HPDE6-E6E7 (cell line): ENCODE data around the gene UNK.

ENCODE experiments used
- DNase-seq: peaks from one replicate; pipeline ENCODE4 v3.0.0; 2011; ENCODE audit warnings: missing footprints; ENCODE audit errors: extremely low spot score

The UNK gene, protein sequence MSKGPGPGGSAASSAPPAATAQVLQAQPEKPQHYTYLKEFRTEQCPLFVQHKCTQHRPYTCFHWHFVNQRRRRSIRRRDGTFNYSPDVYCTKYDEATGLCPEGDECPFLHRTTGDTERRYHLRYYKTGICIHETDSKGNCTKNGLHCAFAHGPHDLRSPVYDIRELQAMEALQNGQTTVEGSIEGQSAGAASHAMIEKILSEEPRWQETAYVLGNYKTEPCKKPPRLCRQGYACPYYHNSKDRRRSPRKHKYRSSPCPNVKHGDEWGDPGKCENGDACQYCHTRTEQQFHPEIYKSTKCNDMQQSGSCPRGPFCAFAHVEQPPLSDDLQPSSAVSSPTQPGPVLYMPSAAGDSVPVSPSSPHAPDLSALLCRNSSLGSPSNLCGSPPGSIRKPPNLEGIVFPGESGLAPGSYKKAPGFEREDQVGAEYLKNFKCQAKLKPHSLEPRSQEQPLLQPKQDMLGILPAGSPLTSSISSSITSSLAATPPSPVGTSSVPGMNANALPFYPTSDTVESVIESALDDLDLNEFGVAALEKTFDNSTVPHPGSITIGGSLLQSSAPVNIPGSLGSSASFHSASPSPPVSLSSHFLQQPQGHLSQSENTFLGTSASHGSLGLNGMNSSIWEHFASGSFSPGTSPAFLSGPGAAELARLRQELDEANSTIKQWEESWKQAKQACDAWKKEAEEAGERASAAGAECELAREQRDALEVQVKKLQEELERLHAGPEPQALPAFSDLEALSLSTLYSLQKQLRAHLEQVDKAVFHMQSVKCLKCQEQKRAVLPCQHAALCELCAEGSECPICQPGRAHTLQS

DNA sequence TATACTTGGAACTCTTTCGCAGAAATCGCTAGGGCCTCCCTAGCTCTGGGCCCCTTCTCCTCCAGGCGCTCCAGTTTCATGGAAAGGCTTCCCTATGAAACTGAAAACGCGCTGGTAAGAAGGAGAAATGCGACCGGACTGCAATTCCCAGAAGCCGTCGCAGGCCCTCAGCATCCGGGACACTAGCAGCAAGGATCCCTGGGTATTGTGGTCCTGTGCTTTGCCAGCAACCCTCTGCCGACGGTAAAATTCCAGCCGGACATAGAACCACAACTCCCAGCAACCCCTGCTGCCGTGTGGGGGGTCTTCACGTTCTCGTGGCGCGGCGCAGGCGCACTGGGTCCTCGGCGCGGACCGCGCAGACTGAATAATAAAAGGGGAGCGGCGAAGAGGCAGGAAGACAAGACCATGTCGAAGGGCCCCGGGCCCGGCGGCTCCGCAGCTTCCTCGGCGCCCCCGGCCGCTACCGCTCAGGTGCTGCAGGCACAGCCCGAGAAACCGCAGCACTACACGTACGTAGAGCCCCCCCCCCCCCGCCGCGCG lies at the start of gene UNK:
TSS of gene UNK (plus strand) at position 334 of the 543 bp plus-strand sequence. CDS start at position 409, 75 bp downstream.
- DNase-seq: peak; percentile 99

DNA sequence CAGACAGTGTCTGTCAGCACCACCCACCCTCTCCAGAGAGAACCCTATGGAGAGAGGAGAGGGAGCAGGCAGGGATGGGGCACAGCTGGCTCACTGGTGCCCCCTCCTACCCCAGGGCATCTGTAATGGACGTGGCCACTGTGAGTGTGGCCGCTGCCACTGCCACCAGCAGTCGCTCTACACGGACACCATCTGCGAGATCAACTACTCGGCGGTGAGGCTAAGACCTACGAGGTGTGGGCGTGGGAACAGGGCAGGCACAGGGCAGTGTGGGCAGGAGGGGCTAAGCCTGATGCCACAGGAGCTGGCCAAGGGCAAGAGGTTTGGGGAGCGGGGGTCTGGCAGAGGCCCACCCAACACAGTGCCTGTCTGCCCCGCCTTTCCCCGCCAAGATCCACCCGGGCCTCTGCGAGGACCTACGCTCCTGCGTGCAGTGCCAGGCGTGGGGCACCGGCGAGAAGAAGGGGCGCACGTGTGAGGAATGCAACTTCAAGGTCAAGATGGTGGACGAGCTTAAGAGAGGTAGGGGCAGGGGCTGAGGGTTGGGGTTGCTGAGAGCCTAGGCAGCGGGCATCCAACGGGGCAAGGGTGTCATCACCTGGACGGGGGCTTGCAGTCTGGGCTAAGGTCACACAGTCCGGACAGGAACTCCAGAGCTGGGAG lies 48.3 kb upstream of the UNK start:
- DNase-seq: no peak

DNA sequence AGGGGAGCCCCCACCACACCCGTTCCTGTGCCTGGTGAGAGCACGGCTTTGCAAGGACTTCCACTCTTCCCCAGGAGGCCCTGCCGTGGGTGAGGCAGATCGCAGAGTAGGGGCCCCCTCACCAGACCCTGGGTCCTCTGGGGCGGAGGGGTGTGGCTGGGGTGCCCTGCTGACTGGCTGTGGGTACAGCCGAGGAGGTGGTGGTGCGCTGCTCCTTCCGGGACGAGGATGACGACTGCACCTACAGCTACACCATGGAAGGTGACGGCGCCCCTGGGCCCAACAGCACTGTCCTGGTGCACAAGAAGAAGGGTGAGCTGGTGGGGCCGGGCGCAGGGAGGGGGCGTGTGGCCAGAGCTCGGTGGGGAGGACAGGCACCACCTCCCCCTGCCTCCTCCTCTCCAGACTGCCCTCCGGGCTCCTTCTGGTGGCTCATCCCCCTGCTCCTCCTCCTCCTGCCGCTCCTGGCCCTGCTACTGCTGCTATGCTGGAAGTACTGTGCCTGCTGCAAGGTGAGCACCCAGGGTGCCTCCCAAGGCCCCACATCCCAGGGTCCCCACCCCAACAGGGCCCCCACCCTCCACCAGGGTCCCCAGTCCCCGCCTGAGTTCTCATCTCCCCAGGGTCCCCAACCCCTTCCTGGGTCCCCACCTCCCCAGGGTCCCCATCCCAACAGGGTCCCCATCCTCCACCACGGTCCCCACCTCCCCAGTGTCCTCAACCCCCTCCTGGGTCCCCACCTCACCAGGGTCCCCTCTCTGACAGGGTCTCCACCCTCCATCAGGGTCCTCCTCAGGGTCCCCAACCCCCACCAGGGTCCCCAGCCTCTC lies 47.3 kb upstream of the UNK start:
- no peak for DNase-seq

DNA sequence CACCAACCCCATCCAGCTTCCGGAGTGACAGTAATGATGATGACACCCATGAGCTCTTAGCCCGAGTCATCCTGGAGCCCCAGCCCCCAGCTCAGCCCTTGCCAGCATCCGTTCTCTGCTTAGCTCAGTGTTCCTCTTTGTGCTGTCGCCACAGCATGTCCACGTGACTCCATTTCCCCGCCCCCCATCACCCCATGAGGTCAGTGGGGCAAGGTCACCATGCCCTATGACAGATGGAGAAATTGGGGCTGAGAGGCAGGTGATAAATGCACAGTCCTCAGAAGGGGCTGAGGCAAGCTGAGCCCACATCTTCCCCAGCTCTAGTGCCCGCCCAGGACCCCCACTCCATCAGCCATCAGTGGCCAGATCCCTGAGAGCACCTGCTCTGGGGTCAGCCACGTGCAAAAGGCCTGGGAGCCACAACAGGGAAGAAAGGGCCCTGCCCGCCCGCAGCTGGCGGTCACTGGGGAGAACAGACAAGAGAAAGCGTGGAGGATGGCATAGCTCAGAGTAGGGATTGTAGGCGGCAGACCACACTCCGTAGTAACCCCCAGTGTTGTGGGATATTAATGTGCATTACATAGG lies 46.3 kb upstream of the UNK start:
- no peak for DNase-seq

- DNase-seq: no peak
These were observed 45.4 kb upstream of the UNK start for GRCh38 chr17:75739174-75739573.

GRCh38 chr17:75739801-75740200 lies 44.8 kb upstream of the UNK start:
- no peak for DNase-seq

DNA sequence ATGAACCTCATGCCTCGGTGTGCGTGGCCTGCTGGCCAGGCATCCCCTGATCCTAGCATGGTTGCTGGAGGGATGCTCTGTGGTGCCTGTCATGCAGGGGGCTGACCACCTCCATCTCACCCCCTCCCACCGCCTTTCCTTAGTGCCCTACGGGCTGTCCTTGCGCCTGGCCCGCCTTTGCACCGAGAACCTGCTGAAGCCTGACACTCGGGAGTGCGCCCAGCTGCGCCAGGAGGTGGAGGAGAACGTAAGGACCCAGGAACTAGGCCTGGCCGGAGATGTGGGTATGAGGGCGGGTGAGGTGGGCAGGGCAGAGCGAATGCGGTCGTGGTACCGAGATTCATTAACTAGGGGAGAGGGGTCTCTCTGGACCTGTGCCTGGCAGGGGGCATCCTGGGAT lies 44.4 kb upstream of the UNK start:
- no peak for DNase-seq

GRCh38 chr17:75740631-75741077 lies 44.0 kb upstream of the UNK start:
- no peak for DNase-seq

DNA sequence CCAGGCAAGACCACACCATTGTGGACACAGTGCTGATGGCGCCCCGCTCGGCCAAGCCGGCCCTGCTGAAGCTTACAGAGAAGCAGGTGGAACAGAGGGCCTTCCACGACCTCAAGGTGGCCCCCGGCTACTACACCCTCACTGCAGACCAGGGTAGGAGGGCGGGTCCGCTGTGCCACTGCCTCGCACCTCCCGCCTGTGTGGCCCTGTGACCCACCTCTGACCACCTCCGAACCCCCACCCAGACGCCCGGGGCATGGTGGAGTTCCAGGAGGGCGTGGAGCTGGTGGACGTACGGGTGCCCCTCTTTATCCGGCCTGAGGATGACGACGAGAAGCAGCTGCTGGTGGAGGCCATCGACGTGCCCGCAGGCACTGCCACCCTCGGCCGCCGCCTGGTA lies 42.3 kb upstream of the UNK start:
- no peak for DNase-seq

DNA sequence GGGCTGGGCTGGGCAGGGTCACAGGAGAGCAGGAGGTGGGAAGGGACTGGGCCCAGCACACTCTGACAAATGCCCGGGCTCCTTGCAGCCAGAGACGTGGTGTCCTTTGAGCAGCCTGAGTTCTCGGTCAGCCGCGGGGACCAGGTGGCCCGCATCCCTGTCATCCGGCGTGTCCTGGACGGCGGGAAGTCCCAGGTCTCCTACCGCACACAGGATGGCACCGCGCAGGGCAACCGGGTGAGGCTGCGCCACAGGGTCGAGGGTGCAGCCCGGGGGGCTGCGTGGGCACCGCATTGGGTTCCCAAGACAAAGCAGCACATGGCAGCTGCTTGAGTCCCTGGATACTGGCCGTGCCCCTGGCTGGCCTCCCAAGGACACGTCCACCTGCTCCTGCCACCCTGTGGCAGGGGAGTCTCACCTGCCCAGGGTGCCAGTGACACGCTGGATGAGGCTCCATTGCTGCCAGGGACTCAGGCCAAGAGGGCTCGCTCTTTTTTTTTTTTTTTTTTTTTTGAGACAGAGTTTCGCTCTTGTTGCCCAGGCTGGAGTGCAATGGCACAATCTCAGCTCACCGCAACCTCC lies 40.9 kb upstream of the UNK start:
- no peak for DNase-seq

GRCh38 chr17:75748706-75749105 lies 35.9 kb upstream of the UNK start:
- no peak for DNase-seq

- DNase-seq: peak; percentile 53
These were observed 34.8 kb upstream of the UNK start for GRCh38 chr17:75749545-75750389.

- DNase-seq: no peak
These were observed 33.8 kb upstream of the UNK start for GRCh38 chr17:75750661-75751423.

- DNase-seq: no peak
These were observed 32.8 kb upstream of the UNK start for GRCh38 chr17:75751676-75752404.

DNA sequence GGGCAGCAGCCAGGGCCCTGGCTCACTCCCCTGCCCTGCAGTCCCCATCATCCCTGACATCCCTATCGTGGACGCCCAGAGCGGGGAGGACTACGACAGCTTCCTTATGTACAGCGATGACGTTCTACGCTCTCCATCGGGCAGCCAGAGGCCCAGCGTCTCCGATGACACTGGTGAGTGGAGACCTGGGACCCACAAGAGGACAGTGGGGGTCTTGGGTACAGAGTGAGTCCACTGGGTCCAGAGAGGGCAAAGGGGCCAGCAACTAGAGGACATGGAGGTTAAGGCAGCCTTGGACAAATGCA lies 32.2 kb upstream of the UNK start:
- no peak for DNase-seq

GRCh38 chr17:75752802-75753513 lies 31.6 kb upstream of the UNK start:
- no peak for DNase-seq

DNA sequence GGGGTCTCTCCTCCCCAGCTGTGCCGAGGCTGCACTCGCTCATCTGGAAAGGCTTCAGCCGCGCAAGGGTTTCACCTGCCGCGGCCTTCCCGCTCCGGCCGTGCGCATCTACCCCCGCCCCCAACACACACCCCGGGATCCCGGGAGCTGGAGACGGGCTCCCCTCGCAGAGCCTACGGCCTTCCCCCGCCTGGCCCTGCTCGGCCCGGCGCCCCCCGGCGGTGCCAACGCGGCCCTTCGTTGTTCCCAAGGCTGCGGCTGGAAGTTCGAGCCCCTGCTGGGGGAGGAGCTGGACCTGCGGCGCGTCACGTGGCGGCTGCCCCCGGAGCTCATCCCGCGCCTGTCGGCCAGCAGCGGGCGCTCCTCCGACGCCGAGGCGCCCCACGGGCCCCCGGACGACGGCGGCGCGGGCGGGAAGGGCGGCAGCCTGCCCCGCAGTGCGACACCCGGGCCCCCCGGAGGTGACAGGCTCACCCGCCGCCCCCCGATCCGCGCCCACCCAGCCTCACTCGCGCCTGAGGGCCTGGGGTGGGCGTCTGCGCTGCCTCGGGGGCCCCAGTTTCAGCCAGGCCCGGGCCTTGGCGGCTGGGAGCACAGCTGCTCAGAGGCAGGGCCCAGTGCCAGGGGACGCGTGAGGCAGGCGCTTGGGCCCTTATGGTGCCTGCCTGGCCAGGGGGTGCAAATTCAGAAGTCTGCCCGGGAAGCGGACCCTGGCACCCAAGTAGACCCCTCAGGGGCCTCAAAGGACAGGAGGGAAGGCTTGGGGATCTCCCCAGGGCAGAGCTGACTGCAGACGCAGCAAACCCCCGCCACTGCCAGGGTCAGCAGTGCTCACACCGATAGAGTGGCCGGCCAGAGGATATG lies 30.9 kb upstream of the UNK start:
- no peak for DNase-seq
